ENCODE results near the gene SIGLECL1.

SIGLECL1 gene

GRCh38 chr19:51226067-51226466 is 24.8 kb upstream of the SIGLECL1 start:
- no peak overlapping the region for H3K4me2 ChIP-seq (ENCODE audit: low read length)
- H3K36me3 ChIP-seq (replicated peaks; ENCODE audit: low read depth, low read length), result no peaks in the 10 kb centered on the region
- H3K9ac ChIP-seq (ENCODE audit: low read length), result no peak overlapping the region
- H3K27ac ChIP-seq (ENCODE audit: low read length), result no peak overlapping the region
- no peaks in the 10 kb centered on the region; the same call in 1 of the 2 replicates for H3K9me3 ChIP-seq (ENCODE audit: insufficient read depth, low read length)
- no peaks in the 10 kb centered on the region for H4K20me1 ChIP-seq (ENCODE audit: insufficient read depth, low read length)
- no peaks in the 10 kb centered on the region for H3K79me2 ChIP-seq (ENCODE audit: low read length)
- TF ChIP-seq CTCF (IDR thresholded peaks at IDR 0.05; ENCODE audit: low read depth, low read length) (no peak), EZH2phosphoT487 (IDR thresholded peaks at IDR 0.05; ENCODE audit: low read depth) (no peak)
- H3K27me3 ChIP-seq (ENCODE audit: low read depth, low read length), result peaks cover 40% of the 10 kb centered on the region; the same call in 1 of the 2 replicates
- no peak overlapping the region for H3K4me3 ChIP-seq (ENCODE audit: low read length)
- H3K4me1 ChIP-seq (ENCODE audit: low read length), result no peaks in the 10 kb centered on the region
- H2AFZ ChIP-seq (ENCODE audit: low read depth, low read length), result no peak overlapping the region

GRCh38 chr19:51227326-51227725 is 23.6 kb upstream of the SIGLECL1 start:
- no peaks in the 10 kb centered on the region for H3K79me2 ChIP-seq (ENCODE audit: low read length)
- H3K36me3 ChIP-seq (replicated peaks; ENCODE audit: low read depth, low read length), result no peaks in the 10 kb centered on the region
- no peaks in the 10 kb centered on the region; the same call in 1 of the 2 replicates for H3K9me3 ChIP-seq (ENCODE audit: insufficient read depth, low read length)
- no peak overlapping the region for H3K4me3 ChIP-seq (ENCODE audit: low read length)
- H3K27me3 ChIP-seq (ENCODE audit: low read depth, low read length), result peaks cover 37% of the 10 kb centered on the region; the same call in 1 of the 2 replicates
- no peak overlapping the region for H2AFZ ChIP-seq (ENCODE audit: low read depth, low read length)
- H3K27ac ChIP-seq (ENCODE audit: low read length), result no peak overlapping the region
- no peak overlapping the region for H3K4me2 ChIP-seq (ENCODE audit: low read length)
- no peaks in the 10 kb centered on the region for H4K20me1 ChIP-seq (ENCODE audit: insufficient read depth, low read length)
- H3K4me1 ChIP-seq (ENCODE audit: low read length), result no peaks in the 10 kb centered on the region
- H3K9ac ChIP-seq (ENCODE audit: low read length), result no peak overlapping the region
- no peak for TF ChIP-seq CTCF (IDR thresholded peaks at IDR 0.05; ENCODE audit: low read depth, low read length)
- no peak for TF ChIP-seq EZH2phosphoT487 (IDR thresholded peaks at IDR 0.05; ENCODE audit: low read depth)

DNA sequence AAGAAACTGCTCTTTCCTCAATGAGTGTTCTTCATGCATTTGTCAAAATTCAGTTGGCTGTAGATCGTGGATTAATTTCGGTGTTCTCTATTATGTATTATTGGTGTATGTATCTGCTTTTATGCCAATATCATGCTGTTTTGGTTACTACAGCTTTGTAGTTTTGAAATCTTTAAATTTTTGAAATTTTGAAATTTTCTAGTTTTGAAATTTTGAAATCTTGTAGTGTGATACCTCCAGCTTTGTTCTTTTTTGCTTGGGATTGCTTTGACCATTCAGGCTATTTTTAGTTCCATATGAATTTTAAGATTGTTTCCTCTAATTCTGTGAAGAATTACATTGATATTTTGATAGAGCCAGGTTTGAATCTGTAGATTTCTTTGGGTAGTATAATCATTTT is 22.9 kb upstream of the SIGLECL1 start:
- Histone ChIP-seq H3K79me2 (ENCODE audit: low read length) (no peaks in the 10 kb centered on the region), H3K9me3 (ENCODE audit: insufficient read depth, low read length) (no peaks in the 10 kb centered on the region; the same call in 1 of the 2 replicates), H4K20me1 (ENCODE audit: insufficient read depth, low read length) (no peaks in the 10 kb centered on the region), H3K9ac (ENCODE audit: low read length) (no peak overlapping the region), H3K27me3 (ENCODE audit: low read depth, low read length) (peaks cover 40% of the 10 kb centered on the region; the same call in 1 of the 2 replicates), H3K4me2 (ENCODE audit: low read length) (no peak overlapping the region), H3K36me3 (replicated peaks; ENCODE audit: low read depth, low read length) (no peaks in the 10 kb centered on the region), H3K27ac (ENCODE audit: low read length) (no peak overlapping the region), H3K4me1 (ENCODE audit: low read length) (no peaks in the 10 kb centered on the region), H3K4me3 (ENCODE audit: low read length) (no peak overlapping the region), H2AFZ (ENCODE audit: low read depth, low read length) (no peak overlapping the region)
- TF ChIP-seq CTCF (IDR thresholded peaks at IDR 0.05; ENCODE audit: low read depth, low read length) (no peak), EZH2phosphoT487 (IDR thresholded peaks at IDR 0.05; ENCODE audit: low read depth) (no peak)

- H3K9ac ChIP-seq (ENCODE audit: low read length), result no peak overlapping the region
- H2AFZ ChIP-seq (ENCODE audit: low read depth, low read length), result no peak overlapping the region
- no peaks in the 10 kb centered on the region for H3K36me3 ChIP-seq (replicated peaks; ENCODE audit: low read depth, low read length)
- no peaks in the 10 kb centered on the region for H3K4me1 ChIP-seq (ENCODE audit: low read length)
- H3K79me2 ChIP-seq (ENCODE audit: low read length), result no peaks in the 10 kb centered on the region
- no peaks in the 10 kb centered on the region for H3K9me3 ChIP-seq (ENCODE audit: insufficient read depth, low read length)
- no peak overlapping the region for H3K4me2 ChIP-seq (ENCODE audit: low read length)
- H3K27ac ChIP-seq (ENCODE audit: low read length), result no peak overlapping the region
- no peak overlapping the region for H3K4me3 ChIP-seq (ENCODE audit: low read length)
- H4K20me1 ChIP-seq (ENCODE audit: insufficient read depth, low read length), result no peaks in the 10 kb centered on the region
- TF ChIP-seq CTCF (IDR thresholded peaks at IDR 0.05; ENCODE audit: low read depth, low read length) (no peak), EZH2phosphoT487 (IDR thresholded peaks at IDR 0.05; ENCODE audit: low read depth) (no peak)
- H3K27me3 ChIP-seq (ENCODE audit: low read depth, low read length), result peaks cover 54% of the 10 kb centered on the region
Observed at GRCh38 chr19:51240866-51241265, 10.0 kb upstream of the SIGLECL1 start.
